Measurements from ENCODE around the gene ZNF383. TPM values are rescaled to one million over a fixed set of nuclear protein-coding genes. Genes with fewer than 3 reads are reported as not detected.
A peak's percentile ranks its signal among the peaks of the same experiment; 100 is the strongest.

The ZNF383 gene
- total and polyA plus RNA-seq, 2 donors (not counting 1 experiment from before 2014, with no cell fraction given): 7.9 to 42.2 TPM

DNA sequence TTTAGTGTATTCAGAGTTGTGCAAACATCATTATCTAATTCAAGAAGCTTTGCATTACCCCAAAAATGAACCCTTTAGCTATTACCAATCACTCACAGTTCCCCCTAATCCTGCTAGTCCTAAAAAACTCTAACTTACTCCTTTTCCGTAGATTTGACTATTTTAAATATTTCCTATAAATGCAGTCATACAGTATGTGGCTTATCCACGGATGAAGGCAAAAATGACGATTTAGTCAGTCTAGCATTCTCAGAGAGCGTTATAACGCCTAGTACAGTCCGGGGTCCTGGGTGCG lies 587 bp upstream of the ZNF383 start:
- no peaks in the 10 kb centered on the region for H3K9me3 Mint-ChIP-seq (ENCODE audit: insufficient read depth)
- Histone ChIP-seq H3K4me2 (replicated peaks; ENCODE audit: low read depth, low read length, poor library complexity, severe bottlenecking) (peak overlapping the region; percentile 78), H3K9ac (ENCODE audit: low read length) (peak overlapping the region; percentile 87), H3K79me2 (ENCODE audit: control insufficient read depth, insufficient read depth, low read length) (peaks cover 41% of the 10 kb centered on the region), H3K27ac (ENCODE audit: low read length in 2 of 2) (peak overlapping the region; percentile 77 to 86), H4K20me1 (ENCODE audit: control insufficient read depth, insufficient read depth, low read length, poor library complexity, severe bottlenecking) (peaks cover 3% of the 10 kb centered on the region), H3K9me3 (ENCODE audit: control extremely low read depth in 1 of 3, control insufficient read depth in 2 of 3, insufficient read depth in 1 of 3, low read length in 2 of 3) (peaks cover 0 to 15% (median 3%) of the 10 kb centered on the region in 3 donors), H3K27me3 (replicated peaks in 1 of 4; ENCODE audit: control extremely low read depth in 1 of 4, control insufficient read depth in 3 of 4, insufficient read depth in 4 of 4, low read length in 3 of 4) (no peaks in the 10 kb centered on the region), H3K36me3 (replicated peaks in 1 of 2; ENCODE audit: control extremely low read depth in 1 of 2, control insufficient read depth in 1 of 2, extremely low read depth in 1 of 2, insufficient read depth in 2 of 2, low read length in 1 of 2) (peaks cover 3 to 5% of the 10 kb centered on the region in 2 experiments), H3K4me1 (ENCODE audit: control insufficient read depth in 2 of 2, insufficient read depth in 2 of 2, low read length in 2 of 2) (peaks cover 10 to 12% of the 10 kb centered on the region in 2 donors), H2AFZ (ENCODE audit: insufficient read depth, low read depth, low read length, poor library complexity, severe bottlenecking) (peak overlapping the region; percentile 98), H3K4me3 (ENCODE audit: control extremely low read depth in 1 of 5, extremely low read depth in 1 of 5, insufficient read depth in 1 of 5, low read depth in 2 of 5, low read length in 4 of 5) (peak overlapping the region; percentile 78 to 96 (median 88))
- 0% methylated on average over 6 of the region's 7 CpGs for WGBS (ENCODE audit: insufficient coverage)
- ChIA-PET CTCF (interaction anchor here (0.7 to 1.6 kb wide), 3 partner anchors 44 to 251 kb away, joined by 4 read pairs; partner anchors contain the start of gene ZNF585A), POLR2A (interaction anchor here (0.5 to 1.7 kb wide), 4 partner anchors 44 to 1003 kb away, joined by 4 to 5 read pairs (median 5); partner anchors contain the start of genes ZNF146, ZNF260 and ZNF565)
- DNase-seq: no peak
- H3K27me3 Mint-ChIP-seq: no peaks in the 10 kb centered on the region
- ATAC-seq (ENCODE audit: low read depth): no peak
- peak overlapping the region; percentile 97 for H3K4me3 Mint-ChIP-seq
- intact Hi-C loops (cut with micrococcal nuclease): loop anchor here (1.0 to 10.0 kb wide), 10 partner anchors 45 to 1117 kb away; partner anchors contain the start of genes CATSPERG, ZFP14, ZNF146 and ZNF420
- peak overlapping the region; percentile 100 for H3K27ac Mint-ChIP-seq
- peaks cover 24% of the 10 kb centered on the region for H3K4me1 Mint-ChIP-seq
- TF ChIP-seq, protein P1, sequence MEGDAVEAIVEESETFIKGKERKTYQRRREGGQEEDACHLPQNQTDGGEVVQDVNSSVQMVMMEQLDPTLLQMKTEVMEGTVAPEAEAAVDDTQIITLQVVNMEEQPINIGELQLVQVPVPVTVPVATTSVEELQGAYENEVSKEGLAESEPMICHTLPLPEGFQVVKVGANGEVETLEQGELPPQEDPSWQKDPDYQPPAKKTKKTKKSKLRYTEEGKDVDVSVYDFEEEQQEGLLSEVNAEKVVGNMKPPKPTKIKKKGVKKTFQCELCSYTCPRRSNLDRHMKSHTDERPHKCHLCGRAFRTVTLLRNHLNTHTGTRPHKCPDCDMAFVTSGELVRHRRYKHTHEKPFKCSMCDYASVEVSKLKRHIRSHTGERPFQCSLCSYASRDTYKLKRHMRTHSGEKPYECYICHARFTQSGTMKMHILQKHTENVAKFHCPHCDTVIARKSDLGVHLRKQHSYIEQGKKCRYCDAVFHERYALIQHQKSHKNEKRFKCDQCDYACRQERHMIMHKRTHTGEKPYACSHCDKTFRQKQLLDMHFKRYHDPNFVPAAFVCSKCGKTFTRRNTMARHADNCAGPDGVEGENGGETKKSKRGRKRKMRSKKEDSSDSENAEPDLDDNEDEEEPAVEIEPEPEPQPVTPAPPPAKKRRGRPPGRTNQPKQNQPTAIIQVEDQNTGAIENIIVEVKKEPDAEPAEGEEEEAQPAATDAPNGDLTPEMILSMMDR (IDR thresholded peaks at IDR 0.05): no peak
- TF ChIP-seq EZH2 (IDR thresholded peaks at IDR 0.05; ENCODE audit: borderline replicate concordance, insufficient read depth, low read depth, low read length, poor library complexity, severe bottlenecking): no peak

DNA sequence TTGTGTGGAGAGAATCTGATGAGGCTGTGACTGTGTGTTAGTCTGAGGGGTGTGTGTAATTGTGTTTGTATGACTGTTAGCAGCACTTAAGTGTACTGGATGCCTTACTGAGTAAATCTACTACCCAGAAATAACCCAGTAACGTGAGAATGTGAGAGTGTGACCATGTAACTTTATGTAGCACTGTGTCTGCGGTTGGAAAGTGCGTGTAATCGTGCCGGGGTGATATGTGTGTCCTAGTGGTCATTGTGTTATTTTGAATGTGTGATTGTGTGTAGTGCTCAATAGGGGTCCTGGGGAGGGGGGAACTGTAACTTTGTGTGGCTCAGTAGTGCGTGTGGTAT lies 550 bp downstream of the ZNF383 start:
- no peaks in the 10 kb centered on the region for H3K27me3 ChIP-seq (replicated peaks in 1 of 4; ENCODE audit: control extremely low read depth in 1 of 4, control insufficient read depth in 3 of 4, insufficient read depth in 4 of 4, low read length in 3 of 4)
- ChIA-PET CTCF (no interaction called here), POLR2A (no interaction called here)
- peak overlapping the region; percentile 98 for H2AFZ ChIP-seq (ENCODE audit: insufficient read depth, low read depth, low read length, poor library complexity, severe bottlenecking)
- Mint-ChIP-seq H3K4me3 (peak overlapping the region; percentile 97), H3K9me3 (ENCODE audit: insufficient read depth) (no peaks in the 10 kb centered on the region), H3K27ac (peak overlapping the region; percentile 100), H3K4me1 (peaks cover 24% of the 10 kb centered on the region), H3K27me3 (no peaks in the 10 kb centered on the region)
- H3K4me3 ChIP-seq (ENCODE audit: control extremely low read depth in 1 of 5, extremely low read depth in 1 of 5, insufficient read depth in 1 of 5, low read depth in 2 of 5, low read length in 4 of 5): peak overlapping the region; percentile 78 to 96 (median 88)
- WGBS (ENCODE audit: insufficient coverage): 32% methylated on average over 5 of the region's 6 CpGs
- peaks cover 10 to 12% of the 10 kb centered on the region in 2 donors for H3K4me1 ChIP-seq (ENCODE audit: control insufficient read depth in 2 of 2, insufficient read depth in 2 of 2, low read length in 2 of 2)
- DNase-seq (no peak), ATAC-seq (ENCODE audit: low read depth) (no peak)
- peak overlapping the region; percentile 87 for H3K9ac ChIP-seq (ENCODE audit: low read length)
- H4K20me1 ChIP-seq (ENCODE audit: control insufficient read depth, insufficient read depth, low read length, poor library complexity, severe bottlenecking): peaks cover 3% of the 10 kb centered on the region
- TF ChIP-seq EZH2 (IDR thresholded peaks at IDR 0.05; ENCODE audit: borderline replicate concordance, insufficient read depth, low read depth, low read length, poor library complexity, severe bottlenecking): no peak
- TF ChIP-seq, protein P1 (IDR thresholded peaks at IDR 0.05): no peak
- H3K36me3 ChIP-seq (replicated peaks in 1 of 2; ENCODE audit: control extremely low read depth in 1 of 2, control insufficient read depth in 1 of 2, extremely low read depth in 1 of 2, insufficient read depth in 2 of 2, low read length in 1 of 2): peaks cover 3 to 5% of the 10 kb centered on the region in 2 experiments
- H3K4me2 ChIP-seq (replicated peaks; ENCODE audit: low read depth, low read length, poor library complexity, severe bottlenecking): peak overlapping the region; percentile 78
- intact Hi-C loops (cut with micrococcal nuclease): loop anchor here (1.0 to 10.0 kb wide), 8 partner anchors 8 to 1116 kb away; partner anchors contain the start of genes CATSPERG, ZFP14, ZNF345 and ZNF566
- peaks cover 0 to 17% (median 3%) of the 10 kb centered on the region in 3 donors for H3K9me3 ChIP-seq (ENCODE audit: control extremely low read depth in 1 of 3, control insufficient read depth in 2 of 3, insufficient read depth in 1 of 3, low read length in 2 of 3)
- H3K79me2 ChIP-seq (ENCODE audit: control insufficient read depth, insufficient read depth, low read length): peaks cover 45% of the 10 kb centered on the region
- H3K27ac ChIP-seq (ENCODE audit: low read length in 2 of 2): peak overlapping the region; percentile 77 to 86

All from B cell (primary cell).